GM21360 (cell line): ENCODE measurements around the gene AGRN.
"Not testable (repeated sequence)": the region's sequence is repeated elsewhere in the genome, so short reads cannot be mapped to it uniquely, and the experiment has no call there.

ENCODE experiments used
- ATAC-seq: cut with Tn5 transposase; IDR thresholded peaks from one replicate; pipeline ENCODE4 v1.9.1; 2021; ENCODE audit warnings: mild to moderate bottlenecking, moderate library complexity; ENCODE audit not compliant: unreplicated experiment

The AGRN gene

DNA sequence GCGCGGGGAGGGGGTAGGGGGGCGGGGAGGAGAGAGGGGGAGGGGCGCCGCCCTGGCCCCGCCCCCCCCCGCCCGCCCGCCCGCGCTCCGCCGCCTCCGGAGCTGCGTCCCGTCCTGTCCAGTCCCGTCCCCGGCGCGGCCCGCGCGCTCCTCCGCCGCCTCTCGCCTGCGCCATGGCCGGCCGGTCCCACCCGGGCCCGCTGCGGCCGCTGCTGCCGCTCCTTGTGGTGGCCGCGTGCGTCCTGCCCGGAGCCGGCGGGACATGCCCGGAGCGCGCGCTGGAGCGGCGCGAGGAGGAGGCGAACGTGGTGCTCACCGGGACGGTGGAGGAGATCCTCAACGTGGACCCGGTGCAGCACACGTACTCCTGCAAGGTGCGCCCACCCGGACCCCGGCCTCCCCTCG, at the start of gene AGRN:
Gene AGRN, plus strand, starts transcription at position 121 of the 405 bp plus-strand sequence. Its CDS starts 53 bp downstream, at position 174.
- ATAC-seq = peak; percentile 35

- no peak for ATAC-seq
Measured at GRCh38 chr1:970242-970972, 49.5 kb upstream of the AGRN start.

- no peak for ATAC-seq
Measured at GRCh38 chr1:970973-971730, 48.8 kb upstream of the AGRN start.

DNA sequence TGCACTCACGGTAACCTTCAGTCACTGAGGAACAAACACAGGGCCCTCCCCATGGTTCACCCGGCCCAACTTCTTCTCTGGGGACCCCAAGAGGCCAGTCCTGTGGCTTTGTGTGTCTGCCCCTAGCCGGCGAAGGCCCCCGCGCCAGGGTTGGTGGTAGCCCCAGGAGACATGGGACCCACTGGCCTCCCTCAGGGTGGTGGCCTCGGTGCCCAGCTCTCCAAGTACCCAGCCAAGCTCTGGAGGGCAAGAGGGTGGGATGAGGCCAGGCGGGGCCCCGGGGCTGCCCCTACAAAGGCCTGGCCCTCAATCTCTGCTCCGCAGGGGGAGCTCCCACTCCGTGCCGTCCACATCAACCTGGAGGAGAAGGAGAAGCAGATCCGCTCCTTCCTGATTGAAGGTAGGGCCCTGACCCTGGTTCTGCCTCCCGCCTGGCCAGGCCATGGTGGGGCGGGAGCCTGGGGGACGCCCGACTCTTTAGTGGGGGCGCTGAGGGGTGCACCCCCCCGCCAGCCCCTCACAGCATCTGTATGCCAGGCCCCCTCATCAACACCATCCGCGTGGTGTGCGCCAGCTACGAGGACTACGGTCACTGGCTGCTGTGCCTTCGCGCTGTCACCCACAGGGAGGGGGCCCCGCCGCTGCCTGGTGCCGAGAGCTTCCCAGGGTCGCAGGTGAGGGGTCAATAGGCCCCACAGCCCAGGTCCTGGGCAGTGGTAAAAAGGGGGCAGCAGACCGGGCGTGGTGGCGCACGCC, 48.0 kb upstream of the AGRN start:
- ATAC-seq = no peak

- no peak for ATAC-seq
Measured at GRCh38 chr1:972726-973458, 47.0 kb upstream of the AGRN start.

DNA sequence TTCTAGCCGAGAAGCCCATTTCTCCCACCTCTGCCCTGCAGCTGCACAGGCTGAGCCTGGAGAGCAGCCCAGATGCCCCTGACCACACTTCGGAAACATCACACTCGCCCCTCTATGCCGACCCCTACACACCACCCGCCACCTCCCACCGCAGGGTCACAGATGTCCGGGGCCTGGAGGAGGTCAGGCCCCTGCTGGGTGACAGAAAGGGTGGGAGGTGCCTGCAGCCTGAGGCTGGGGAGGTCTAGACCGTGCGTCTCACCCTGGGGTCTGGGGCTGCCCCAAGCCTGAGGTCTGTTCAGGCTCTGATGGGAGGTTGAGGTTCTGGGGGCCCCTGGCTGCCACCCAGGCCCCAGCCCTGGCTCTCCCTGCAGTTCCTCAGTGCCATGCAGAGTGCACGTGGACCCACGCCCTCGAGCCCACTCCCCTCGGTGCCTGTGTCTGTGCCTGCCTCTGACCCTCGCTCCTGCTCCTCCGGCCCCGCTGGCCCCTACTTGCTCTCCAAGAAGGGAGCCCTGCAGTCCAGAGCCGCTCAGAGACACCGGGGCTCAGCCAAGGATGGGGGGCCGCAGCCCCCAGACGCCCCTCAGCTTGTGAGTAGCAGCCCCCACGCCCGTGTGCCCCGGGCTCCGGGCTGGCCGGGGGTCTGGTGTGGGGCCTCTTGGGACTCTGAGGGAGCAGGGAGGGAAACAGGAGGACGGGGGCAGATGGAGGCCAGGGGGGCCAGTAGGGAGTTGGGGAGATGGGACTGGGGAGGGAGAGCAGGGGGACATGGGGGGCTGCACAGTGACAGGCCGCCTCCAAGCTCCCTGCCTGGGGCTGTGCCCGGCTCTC, 46.2 kb upstream of the AGRN start:
- ATAC-seq = no peak

GRCh38 chr1:974293-974640, 45.7 kb upstream of the AGRN start:
- ATAC-seq = no peak

DNA sequence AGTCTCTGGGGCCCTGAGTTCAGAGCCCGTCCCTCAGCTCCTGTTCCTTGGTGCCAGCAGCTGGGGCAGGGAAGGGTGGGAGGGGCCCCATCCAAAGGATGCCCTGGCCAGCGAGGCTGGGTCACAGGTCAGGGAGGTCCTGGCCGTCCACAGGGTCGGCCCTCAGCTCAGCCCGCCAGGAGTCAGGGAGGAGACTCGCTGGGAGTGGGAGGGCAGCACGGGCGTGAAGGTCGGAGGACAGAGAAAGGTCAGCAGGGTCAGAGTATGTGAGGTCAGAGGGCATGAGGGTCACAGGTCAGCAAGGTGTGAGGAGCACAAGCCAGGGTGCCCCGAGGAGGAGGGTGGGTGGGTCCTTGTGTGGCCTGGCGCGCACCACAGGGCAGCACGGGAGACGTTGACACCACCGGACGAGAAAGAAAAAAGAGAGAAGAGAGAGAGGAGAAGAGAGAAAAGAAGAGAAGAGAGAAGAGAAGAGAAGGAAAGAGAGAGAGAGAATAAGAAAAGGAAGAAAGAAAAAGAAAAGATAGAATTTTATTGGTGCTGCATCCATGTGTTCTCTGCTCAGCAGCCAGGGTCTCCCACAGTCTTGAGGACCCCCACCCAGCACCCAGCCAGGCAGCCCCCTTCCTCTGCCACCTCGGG, 45.1 kb upstream of the AGRN start:
- ATAC-seq = no peak

- ATAC-seq = no peak
Measured at GRCh38 chr1:975365-975764, 44.6 kb upstream of the AGRN start.

GRCh38 chr1:975896-976683, 43.8 kb upstream of the AGRN start:
- ATAC-seq = no peak

DNA sequence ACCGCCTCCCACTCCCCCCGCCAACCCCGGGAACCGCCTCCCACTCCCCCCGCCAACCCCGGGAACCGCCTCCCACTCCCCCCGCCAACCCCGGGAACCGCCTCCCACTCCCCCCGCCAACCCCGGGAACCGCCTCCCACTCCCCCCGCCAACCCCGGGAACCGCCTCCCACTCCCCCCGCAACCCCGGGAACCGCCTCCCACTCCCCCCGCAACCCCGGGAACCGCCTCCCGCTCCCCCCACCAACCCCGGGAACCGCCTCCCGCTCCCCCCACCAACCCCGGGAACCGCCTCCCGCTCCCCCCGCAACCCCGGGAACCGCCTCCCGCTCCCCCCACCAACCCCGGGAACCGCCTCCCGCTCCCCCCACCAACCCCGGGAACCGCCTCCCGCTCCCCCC, 43.1 kb upstream of the AGRN start:
- ATAC-seq = not testable (repeated sequence)

DNA sequence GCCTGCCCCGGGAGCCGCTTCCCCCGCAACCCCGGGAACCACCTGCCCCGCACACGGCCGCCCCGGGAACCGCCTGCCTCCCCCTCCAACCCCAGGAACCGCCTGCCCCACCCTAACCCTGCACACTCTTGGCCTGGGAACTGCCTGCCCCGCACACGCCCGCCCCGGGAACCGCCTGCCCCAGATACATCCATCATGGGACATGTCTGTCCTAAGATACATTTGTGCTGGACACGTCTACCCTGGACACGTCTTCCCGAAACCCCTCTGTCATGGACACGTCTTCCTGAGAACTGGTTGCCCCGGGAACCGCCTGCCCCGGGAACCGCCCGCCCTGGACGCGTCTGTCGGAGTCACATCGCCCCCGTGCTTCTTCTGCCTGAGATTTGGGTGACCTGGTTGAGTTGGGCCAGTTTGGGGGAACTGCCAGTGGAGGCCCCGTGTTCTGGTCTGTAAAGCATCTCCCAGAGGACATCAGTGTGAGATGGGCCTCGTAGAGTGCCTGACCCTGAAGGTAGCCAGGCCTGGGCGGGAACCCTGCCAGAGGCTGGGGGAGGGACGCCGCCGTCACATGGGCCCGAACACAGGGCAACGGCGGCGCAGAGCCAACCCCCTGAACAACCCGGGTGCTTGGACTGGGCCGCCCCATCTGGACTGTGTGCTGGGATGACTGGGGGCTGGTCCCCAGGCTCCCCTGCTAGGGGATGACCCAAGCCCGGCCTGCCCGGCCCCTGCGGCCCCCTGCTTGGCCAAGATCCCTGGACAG, 41.7 kb upstream of the AGRN start:
- ATAC-seq = no peak

GRCh38 chr1:978835-979743, 40.8 kb upstream of the AGRN start:
- no peak for ATAC-seq

- no peak for ATAC-seq
Measured at GRCh38 chr1:979744-980072, 40.2 kb upstream of the AGRN start.

DNA sequence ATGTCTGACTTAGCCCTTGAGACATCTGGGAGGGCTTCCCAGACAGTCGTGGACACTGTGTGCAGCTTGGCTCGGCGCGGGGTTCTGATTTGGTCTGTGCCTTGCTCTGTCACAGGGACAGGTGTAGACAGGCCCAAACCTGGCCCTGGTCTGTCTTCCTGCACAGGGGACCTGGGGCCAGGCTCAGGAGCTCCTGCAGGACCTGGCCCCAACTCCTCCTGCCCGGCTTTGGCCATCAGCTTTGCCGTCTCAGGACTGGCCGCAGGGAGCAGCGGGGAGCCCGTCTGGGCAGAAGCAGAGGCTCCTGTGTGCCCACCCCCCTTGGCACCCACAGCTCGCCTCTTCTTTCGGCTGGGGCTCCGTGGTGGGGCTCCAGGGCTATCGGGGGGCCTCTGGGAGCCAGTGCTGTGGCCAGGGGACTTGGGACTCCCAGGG, 39.8 kb upstream of the AGRN start:
- ATAC-seq = no peak

DNA sequence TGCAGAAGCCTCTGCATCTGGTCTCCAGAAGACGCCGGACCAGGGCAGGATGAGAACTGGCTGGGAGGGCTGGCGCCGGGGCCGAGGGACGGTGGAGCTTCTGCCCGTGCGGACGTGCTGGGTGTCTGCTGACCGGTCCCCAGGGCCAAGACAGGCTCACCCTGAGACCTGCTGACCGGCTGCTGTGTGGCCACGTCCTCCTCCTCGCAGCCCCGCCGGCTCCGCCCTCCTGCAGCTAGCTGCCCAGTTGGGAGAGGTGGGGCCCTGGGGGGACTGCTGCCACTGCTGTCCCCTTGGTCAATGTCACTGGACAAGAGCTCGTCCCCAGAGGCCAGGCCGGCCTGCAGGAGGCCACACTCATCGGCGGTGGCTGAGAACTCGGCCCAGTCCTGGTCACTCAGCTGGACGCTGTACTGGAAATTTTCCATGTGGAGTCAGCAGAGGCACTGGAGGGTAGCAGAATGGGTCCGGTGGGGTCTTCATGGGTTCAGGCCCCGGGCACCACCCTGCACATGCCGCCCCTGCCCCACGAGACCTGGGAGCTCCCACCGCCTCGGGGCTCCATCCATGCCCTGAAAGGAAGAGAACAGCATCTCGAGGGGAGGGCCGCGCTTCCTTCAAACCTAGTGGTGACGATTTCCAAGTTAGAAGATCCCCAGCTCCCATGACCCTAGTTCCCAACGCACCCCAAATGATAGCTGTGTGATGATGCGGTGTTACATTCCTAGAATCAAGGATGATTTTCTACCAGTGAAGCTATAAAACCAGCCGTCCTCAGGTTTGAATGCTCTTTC, 39.1 kb upstream of the AGRN start:
- ATAC-seq = no peak
